Measurements from ENCODE around the gene OR5K1. TPM values are rescaled to one million over a fixed set of nuclear protein-coding genes. Genes with fewer than 3 reads are reported as not detected.

Gene OR5K1
- total and polyA plus RNA-seq, 2 of the 8 experiments (the other 6 are each of a cell fraction or from before 2014, with no cell fraction given) = not detected

- no peak for TF ChIP-seq CHD7 (IDR thresholded peaks at IDR 0.05; ENCODE audit: insufficient replicate concordance, low read length)
- no peak for TF ChIP-seq SAP30 (IDR thresholded peaks at IDR 0.05; ENCODE audit: insufficient read depth, insufficient replicate concordance, low read length)
- TF ChIP-seq USF2 (IDR thresholded peaks at IDR 0.05; ENCODE audit: low read length) = no peak
- no peak for TF ChIP-seq POLR2A (IDR thresholded peaks at IDR 0.05; ENCODE audit: control extremely low read depth in 1 of 2, low read depth in 2 of 2, low read length in 2 of 2)
- TF ChIP-seq NANOG (IDR thresholded peaks at IDR 0.05; ENCODE audit: insufficient read depth, low read depth, low read length, poor library complexity, severe bottlenecking) = no peak
- TF ChIP-seq EZH2 (IDR thresholded peaks at IDR 0.05; ENCODE audit: low read depth, low read length, severe bottlenecking) = no peak
- TF ChIP-seq ATF3 (IDR thresholded peaks at IDR 0.05; ENCODE audit: insufficient read depth, low read depth, low read length) = no peak
- TF ChIP-seq GABPA (IDR thresholded peaks at IDR 0.05; ENCODE audit: borderline replicate concordance, insufficient read depth, low read length) = no peak
- no peak for TF ChIP-seq TEAD4 (IDR thresholded peaks at IDR 0.05; ENCODE audit: low read depth, low read length)
These were observed 12.6 kb upstream of the OR5K1 start (continued) for GRCh38 chr3:98450372-98450771.

All from H1 (cell line).